Lung (tissue), 12 donors: ENCODE measurements around the gene LRCH1. TPM values are rescaled to one million over a fixed set of nuclear protein-coding genes. Genes with fewer than 3 reads are reported as not detected.

Source experiments
- ATAC-seq: fragments of 200-7000 bp; cut with Tn5 transposase; one replicate; pipeline ENCODE4 v1.9.1; 2020; ENCODE audit warnings: moderate number of reproducible peaks; ENCODE audit not compliant: insufficient read depth, low FRiP score
- DNase-seq, 3 donors: peaks; one replicate each; pipeline ENCODE4 v3.0.0-alpha.2; 2013 to 2017
- H3K27ac ChIP-seq, 2 donors: one replicate each; pipeline ENCODE4 v1.5.1; 2013; ENCODE audit warnings: mild to moderate bottlenecking in 2 of 2, moderate library complexity in 2 of 2, control low read depth in 1 of 2, inconsistent platforms in 1 of 2, low read depth in 1 of 2, low read length in 1 of 2
- H3K27me3 ChIP-seq, 3 donors: one replicate each; pipeline ENCODE4 v1.5.1; 2013; ENCODE audit warnings: low read length in 2 of 3; ENCODE audit not compliant: control insufficient read depth in 3 of 3, insufficient read depth in 3 of 3
- H3K36me3 ChIP-seq, 4 donors: one replicate each; pipeline ENCODE4 v1.5.1; 2013; ENCODE audit warnings: low read length in 4 of 4, mild to moderate bottlenecking in 1 of 4, moderate library complexity in 1 of 4; ENCODE audit not compliant: control insufficient read depth in 4 of 4, insufficient read depth in 4 of 4
- H3K4me1 ChIP-seq, 5 donors: one replicate each; pipeline ENCODE4 v1.5.1; 2013; ENCODE audit warnings: low read length in 5 of 5, mild to moderate bottlenecking in 2 of 5, moderate library complexity in 1 of 5; ENCODE audit not compliant: control insufficient read depth in 5 of 5, insufficient read depth in 5 of 5
- H3K4me3 ChIP-seq: one replicate; pipeline ENCODE4 v1.5.1; 2013; ENCODE audit warnings: mild to moderate bottlenecking, control low read depth, moderate library complexity
- H3K9ac ChIP-seq, 2 donors: one replicate each; pipeline ENCODE4 v1.5.1; 2013; ENCODE audit warnings: low read length in 2 of 2, control low read depth in 1 of 2; ENCODE audit not compliant: insufficient read depth in 1 of 2
- H3K9me3 ChIP-seq, 4 donors: one replicate each; pipeline ENCODE4 v1.5.1; 2013; ENCODE audit warnings: low read length in 3 of 4, mild to moderate bottlenecking in 1 of 4, moderate library complexity in 1 of 4; ENCODE audit not compliant: control insufficient read depth in 4 of 4, insufficient read depth in 3 of 4
- CTCF ChIP-seq: IDR thresholded peaks from 2 replicates; pipeline ENCODE4 v1.5.1; 2012; ENCODE audit warnings: mild to moderate bottlenecking; ENCODE audit errors: control extremely low read depth, extremely low read depth
- WGBS, 2 donors: extraction: QIAGEN DNeasy Blood & Tissue Kit; methylation state at CpG; one replicate each; pipeline ENCODE4 v1.1.7; 2013; 5-methylcytosine and 5-hydroxymethylcytosine counted together
- polyA plus RNA-seq, 2 donors: library from polyadenylated mRNA; stranded (reverse); fragments of 200-250 nt; gene quantifications; one replicate each; pipeline ENCODE4 v1.2.1, GENCODE V29; 2013
- total RNA-seq, 2 donors: library from RNA; depleted of rRNA in 1 of 2; stranded (reverse); fragments of >200 nt in 1 of 2; gene quantifications; one replicate each; pipeline ENCODE4 v1.2.1, GENCODE V29; 2014 to 2021
- donor health status: control.
- donor health status: control.
- donor health status: Bipolar disorder and iron deficiency.
- donor health status: healthy.
- donor health status: DM: yes; HTN: yes; CAD: no.

Gene LRCH1
- total and polyA plus RNA-seq, 4 donors = 3.6 to 35.4 (median 13.2) TPM

GRCh38 chr13:46712524-46712923, 159.6 kb downstream of the LRCH1 start:
- no peak overlapping the region for H3K27ac ChIP-seq
- no peaks in the 10 kb centered on the region for H3K27me3 ChIP-seq
- H3K9me3 ChIP-seq = no peaks in the 10 kb centered on the region
- 83 to 85% methylated on average over 6 of the region's 6 CpGs for WGBS, 2 donors
- H3K9ac ChIP-seq = no peak overlapping the region
- ATAC-seq (no peak), DNase-seq (no peak)
- TF ChIP-seq CTCF = no peak
- peaks cover 10 to 21% (median 17%) of the 10 kb centered on the region in 4 donors for H3K36me3 ChIP-seq
- no peak overlapping the region for H3K4me3 ChIP-seq
- no peaks in the 10 kb centered on the region for H3K4me1 ChIP-seq

- Histone ChIP-seq H3K9ac (no peak overlapping the region), H3K36me3 (peaks cover 4 to 14% (median 9%) of the 10 kb centered on the region in 4 donors), H3K4me3 (no peak overlapping the region), H3K4me1 (no peaks in the 10 kb centered on the region), H3K27ac (no peak overlapping the region), H3K27me3 (no peaks in the 10 kb centered on the region), H3K9me3 (no peaks in the 10 kb centered on the region)
- TF ChIP-seq CTCF = no peak
- DNase-seq (no peak), ATAC-seq (no peak)
- WGBS, 2 donors = 92 to 93% methylated on average over 3 of the region's 3 CpGs
Observed at GRCh38 chr13:46715363-46715762, 162.4 kb downstream of the LRCH1 start.

- 85 to 89% methylated on average over 1 of the region's 1 CpG for WGBS, 2 donors
- no peak for TF ChIP-seq CTCF
- Histone ChIP-seq H3K4me3 (no peak overlapping the region), H3K36me3 (peaks cover 4 to 9% (median 5%) of the 10 kb centered on the region in 4 donors), H3K27me3 (no peaks in the 10 kb centered on the region), H3K9me3 (no peaks in the 10 kb centered on the region), H3K27ac (no peak overlapping the region), H3K9ac (no peak overlapping the region), H3K4me1 (no peaks in the 10 kb centered on the region)
- ATAC-seq = no peak
- no peak for DNase-seq
Observed at GRCh38 chr13:46716821-46717220, 163.9 kb downstream of the LRCH1 start.

- no peak for DNase-seq
- H3K9ac ChIP-seq = no peak overlapping the region
- no peaks in the 10 kb centered on the region for H3K27me3 ChIP-seq
- H3K9me3 ChIP-seq = no peaks in the 10 kb centered on the region
- H3K27ac ChIP-seq = no peak overlapping the region
- ATAC-seq = no peak
- 66 to 74% methylated on average over 4 of the region's 4 CpGs for WGBS, 2 donors
- TF ChIP-seq CTCF = no peak
- H3K4me3 ChIP-seq = no peak overlapping the region
- peaks cover 4 to 9% (median 5%) of the 10 kb centered on the region in 4 donors for H3K36me3 ChIP-seq
- no peaks in the 10 kb centered on the region for H3K4me1 ChIP-seq
Observed at GRCh38 chr13:46717275-46717674, 164.3 kb downstream of the LRCH1 start.
